Activated CD8-positive, alpha-beta memory T cell treated with anti-CD3 and anti-CD28 coated beads, Interleukin-2, amount 50 U/mL, for 1 hour (primary cell): ENCODE measurements around the gene CXorf38.
A peak's percentile ranks its signal among the peaks of the same experiment; 100 is the strongest.

Experiments used
- DNase-seq: peaks from one replicate; pipeline ENCODE4 v3.0.0-alpha.2; 2020; ENCODE audit errors: extremely low read depth

CXorf38 gene, protein sequence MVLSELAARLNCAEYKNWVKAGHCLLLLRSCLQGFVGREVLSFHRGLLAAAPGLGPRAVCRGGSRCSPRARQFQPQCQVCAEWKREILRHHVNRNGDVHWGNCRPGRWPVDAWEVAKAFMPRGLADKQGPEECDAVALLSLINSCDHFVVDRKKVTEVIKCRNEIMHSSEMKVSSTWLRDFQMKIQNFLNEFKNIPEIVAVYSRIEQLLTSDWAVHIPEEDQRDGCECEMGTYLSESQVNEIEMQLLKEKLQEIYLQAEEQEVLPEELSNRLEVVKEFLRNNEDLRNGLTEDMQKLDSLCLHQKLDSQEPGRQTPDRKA

DNA sequence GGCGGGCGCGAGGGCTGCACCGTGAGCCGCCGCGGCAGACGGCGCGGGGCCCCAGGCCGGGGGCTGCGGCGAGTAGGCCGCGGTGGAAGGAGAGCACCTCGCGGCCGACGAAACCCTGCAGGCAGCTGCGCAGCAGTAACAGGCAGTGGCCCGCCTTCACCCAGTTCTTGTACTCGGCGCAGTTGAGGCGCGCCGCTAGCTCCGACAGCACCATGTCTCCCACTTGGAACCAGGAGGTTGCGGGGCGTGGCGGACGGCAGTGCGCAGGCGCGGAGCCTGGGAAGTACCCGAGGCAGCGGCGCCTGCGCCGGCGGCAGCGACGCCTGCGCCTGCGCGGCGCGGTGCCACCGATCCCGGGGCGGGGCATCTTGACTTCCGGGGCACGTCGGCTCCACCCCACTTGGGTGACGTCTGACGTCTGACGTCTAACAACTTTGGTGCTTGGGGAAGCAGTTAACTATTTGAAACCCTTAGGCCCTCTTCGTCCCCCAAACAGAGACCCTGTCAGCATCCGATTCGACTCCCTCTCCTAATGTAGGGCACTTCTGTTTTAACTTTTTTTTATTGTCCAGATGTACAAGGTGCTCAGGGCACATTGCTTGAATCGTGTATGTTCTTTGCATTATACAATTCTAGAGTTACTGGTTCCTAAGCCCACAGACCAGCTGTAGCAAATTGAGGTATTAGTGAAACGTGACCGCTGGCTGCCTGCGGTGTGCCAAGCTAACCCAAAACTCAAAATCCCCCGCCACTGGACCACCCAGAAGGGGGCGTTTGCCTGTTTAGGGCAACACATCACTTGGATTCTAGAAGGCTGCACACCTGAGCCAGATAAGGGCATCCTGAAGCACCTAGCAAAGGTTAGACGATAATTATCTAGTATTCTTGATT is at the start of gene CXorf38:
TSS of gene CXorf38 (minus strand) at position 255 of the 891 bp plus-strand sequence. CDS start at position 214, 41 bp downstream.
- peak; percentile 79 for DNase-seq

DNA sequence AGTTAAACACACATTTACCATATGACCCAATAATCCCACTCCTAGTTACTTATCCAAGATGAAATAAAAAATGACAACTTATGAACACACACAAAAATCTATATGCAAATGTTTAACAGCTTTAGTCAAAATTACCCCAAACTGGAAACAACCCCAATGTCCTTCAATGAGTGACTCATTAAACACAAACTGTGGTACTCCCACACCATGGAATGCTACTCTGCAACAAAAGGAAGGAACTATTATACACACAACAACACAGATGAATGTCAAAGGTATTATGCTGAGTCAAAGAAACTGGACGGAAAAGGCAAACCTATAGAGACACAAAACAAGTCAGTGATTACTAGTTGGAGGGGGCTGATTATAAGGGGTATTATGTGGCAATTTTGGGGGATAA is 47.4 kb upstream of the CXorf38 start:
- DNase-seq, result no peak

DNA sequence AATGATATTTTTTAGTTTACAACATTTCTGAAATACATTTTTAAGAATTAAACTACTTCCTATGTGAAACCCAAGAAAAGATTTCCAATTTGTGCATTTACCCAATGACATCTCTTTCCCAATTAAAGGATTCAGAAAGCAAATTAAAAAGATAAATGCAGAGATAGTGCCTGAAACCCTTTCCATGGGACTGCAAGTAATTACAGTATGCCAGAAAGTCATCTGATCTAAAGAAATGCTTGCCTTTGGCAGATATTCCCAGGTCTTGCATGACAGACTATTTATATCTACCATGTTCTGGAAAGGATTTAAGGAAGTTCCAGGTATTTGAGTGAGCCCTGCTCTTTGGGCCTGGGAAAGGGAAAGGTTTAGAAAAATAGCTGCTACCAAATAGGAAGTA is 41.6 kb upstream of the CXorf38 start:
- no peak for DNase-seq

DNA sequence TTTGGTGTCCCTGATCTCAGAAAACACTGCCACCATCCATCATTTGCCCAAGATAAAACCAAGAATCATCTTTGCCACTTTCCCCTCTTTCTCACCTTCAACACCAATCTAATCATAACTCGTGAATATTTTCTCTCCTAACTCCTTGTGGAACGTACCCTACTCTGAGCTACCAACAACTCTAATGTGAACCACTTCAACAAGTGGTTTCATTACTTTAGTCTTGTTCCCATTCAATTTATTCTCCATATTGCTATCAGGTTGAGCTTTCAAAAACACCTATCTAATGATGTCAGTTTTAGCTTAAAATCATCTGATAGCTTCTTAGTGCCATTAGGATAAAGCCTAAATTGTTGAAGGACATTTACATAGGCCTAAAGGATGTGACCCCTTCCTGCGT is 39.8 kb upstream of the CXorf38 start:
- no peak for DNase-seq

DNA sequence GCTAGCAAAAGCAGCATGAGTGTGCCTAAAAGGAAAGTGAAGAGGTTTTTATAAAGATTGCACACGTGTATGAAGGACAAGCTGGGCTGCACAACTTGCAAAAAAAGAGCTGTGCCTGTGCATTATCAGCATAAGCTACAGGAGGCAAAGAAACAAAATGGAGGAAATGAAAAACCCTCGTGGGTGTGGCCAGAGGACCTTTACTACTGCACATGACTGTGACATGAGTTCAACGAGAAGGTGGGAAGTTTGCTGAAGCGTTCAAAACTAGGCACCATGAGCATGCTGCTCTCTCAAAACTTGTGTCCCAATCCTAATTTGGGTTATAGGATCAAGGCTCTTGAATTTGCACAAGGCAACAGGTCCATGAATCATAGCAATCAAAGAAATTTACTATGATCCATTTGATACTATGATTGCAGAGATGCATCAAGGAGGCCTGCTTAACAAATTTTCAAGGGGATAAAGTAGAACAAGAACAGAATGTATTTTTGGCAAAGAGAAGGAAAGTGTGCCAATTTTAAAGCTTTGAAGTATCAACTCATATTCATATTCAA is 38.1 kb upstream of the CXorf38 start:
- no peak for DNase-seq

DNA sequence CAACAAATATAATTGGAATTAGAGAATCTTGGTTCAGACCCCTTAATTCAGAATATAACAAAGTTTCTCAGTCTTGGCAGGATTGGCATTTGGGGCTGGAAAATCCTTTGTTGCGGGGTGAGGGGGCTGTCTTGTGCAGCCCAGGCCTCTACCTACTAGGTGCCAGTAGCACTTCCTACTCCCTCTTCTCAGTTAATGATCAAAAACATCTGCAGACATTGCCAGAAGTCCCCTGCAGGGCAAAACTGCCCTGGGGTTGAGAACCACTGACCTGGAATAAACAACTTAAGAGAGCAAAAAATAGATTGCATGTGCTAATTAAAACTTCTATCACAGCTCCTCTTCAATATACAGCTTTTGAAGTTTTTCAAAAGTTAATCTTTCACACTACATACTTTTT is 36.7 kb upstream of the CXorf38 start:
- no peak for DNase-seq

DNA sequence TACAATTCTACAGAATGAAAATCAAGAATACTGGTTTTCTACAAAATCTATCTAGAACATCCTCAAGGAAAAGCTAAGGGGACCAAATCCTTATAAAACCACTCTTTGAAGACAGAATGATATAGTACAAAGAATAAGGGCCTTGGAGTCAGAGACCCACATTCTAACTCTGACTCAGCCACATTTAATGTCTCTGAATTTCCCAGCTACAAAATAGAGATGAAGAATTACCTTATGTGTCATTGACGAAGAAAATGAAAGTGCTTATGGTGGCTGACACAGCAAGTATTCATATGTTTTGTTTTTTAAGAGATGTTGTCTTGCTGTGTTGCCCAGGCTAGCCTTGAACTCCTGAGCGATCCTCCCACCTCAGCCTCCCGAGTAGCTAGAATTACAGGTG is 35.9 kb upstream of the CXorf38 start:
- no peak for DNase-seq

DNA sequence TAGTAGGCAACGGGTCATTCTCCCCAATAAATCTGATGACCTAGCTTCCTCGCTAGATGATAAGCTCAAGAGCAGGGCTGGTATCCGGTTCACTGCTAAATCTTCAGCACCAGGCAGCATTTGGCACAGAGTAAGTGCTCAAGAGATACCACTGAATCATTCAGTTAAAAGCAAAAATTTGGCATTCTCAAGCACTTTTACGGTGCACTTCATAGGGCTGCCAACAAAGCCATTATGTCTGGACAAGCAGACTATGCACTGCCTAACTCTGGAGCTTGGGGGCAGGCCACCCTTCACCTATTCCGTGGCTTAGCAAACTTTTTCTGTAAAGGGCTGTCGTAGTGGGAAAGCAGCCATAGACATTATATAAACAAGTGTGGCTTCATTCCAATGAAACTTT is 23.8 kb upstream of the CXorf38 start:
- DNase-seq, result no peak

DNA sequence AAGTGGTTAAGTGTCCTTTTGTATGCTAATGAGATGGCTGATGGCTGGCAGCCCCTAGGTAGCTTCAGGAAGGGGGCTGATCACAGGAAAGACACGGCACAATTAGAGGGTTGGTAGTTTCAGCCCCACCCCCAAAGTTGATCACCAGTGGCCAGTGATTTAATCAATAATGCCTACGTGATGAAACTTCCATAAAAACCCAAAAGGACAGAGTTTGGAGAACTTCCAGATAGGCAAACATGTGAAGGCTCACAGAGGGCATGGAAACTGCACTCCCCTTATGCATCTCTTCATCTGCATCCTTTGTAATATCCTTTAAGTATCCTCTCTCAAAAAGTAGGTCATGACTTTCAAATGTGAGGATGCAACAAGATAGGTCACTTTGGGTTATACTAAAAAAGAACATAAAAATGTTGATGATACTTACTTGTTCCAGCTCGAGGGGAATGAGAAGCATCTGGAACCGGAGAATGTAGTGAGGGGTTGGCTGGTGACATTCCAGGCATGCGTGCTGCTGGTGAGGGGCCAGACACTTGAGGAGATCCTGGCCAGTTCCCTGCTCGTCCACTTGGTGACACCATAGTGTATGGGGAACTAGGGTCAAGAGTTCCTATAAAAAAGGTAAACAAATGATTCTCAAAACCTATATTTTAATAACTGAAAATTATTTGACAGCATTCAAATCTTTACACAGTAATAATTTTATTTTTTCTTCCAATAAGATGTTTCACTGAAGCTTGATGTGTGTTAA is 16.7 kb upstream of the CXorf38 start:
- no peak for DNase-seq

DNA sequence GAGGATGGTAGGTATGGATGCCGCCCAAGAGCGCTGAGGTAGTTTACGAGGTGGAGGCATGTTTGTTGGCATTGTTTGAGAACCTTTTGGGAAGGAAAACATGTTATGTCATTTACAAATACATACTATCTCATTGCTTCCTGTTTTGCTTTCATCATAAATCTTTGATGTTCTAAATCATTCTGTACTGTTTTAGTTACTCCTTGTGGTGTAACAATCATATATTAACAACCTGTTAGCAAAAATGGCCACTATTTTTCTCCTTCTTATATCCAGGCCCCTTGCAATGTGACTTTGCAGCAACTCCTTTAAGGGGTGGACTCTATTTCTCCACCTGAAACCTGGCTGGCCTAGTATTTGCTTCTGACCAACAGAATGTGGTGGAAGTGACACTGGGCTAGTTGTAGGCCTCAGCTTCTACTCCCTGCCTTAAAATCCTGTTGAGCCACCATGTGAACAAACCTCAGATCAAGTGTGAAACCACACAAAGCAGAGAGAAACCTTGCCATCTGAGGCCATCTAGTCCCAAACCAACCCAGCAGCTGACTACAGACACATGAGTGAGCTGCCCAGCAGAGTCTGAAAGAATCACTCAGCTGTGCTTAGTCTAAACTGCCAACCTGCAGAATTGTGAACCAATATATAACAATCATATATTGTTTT is 15.8 kb upstream of the CXorf38 start:
- DNase-seq, result no peak

DNA sequence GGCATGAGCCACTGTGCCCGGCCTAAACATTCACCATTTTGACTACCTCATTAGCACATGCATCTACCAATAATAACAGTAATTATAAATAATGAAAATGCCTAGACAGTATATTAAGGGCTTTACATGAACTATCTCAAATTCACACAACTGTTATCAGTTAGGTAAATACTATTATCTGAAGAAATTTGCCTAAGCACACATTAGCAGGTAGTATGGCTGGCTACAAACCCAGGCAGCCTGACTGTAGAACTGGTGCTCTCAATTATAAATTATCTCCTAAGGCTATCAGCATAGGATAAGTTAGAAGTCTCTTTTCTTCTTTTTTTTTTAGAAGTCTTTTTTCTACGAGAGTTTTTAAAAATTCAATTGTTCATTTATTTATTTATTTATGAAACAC is 14.1 kb upstream of the CXorf38 start:
- DNase-seq, result no peak

DNA sequence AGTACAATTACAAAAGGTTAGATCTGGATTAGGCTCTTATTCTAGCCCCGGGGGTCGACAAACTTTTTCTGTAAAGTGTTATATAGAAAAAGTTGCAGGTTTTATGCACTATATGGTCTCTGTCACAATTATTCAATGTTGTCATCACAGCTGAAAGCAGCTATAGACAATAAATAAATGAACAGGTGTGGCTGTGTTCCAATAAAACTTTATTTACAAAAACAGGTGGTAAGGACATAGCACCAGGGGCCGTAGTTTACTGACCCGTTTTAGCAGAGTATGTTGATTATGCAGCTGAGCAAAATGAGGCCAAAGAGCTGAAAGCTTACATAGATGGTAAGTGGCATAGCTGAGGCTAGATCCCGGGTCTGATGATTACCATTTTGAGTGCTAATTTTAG is 13.0 kb upstream of the CXorf38 start:
- DNase-seq, result no peak

DNA sequence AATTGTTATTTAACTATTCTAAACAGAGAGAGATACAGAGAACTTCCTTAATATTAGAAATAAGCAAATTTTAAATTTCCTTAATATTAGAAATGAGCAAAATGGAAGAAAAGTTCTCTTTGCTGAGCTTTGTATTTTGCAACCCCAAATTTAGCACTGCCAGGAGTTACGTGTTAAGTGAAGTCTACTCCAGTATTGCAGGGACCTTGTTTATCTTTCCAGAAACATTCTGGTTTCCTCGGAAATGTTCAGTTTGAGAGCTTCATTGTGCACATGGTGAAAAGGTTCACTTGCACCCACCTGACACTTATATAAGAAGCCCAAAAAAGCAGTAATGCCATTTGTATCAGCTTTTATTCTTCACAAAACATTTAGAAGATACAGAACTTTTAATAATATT is 6.2 kb upstream of the CXorf38 start:
- DNase-seq, result no peak

DNA sequence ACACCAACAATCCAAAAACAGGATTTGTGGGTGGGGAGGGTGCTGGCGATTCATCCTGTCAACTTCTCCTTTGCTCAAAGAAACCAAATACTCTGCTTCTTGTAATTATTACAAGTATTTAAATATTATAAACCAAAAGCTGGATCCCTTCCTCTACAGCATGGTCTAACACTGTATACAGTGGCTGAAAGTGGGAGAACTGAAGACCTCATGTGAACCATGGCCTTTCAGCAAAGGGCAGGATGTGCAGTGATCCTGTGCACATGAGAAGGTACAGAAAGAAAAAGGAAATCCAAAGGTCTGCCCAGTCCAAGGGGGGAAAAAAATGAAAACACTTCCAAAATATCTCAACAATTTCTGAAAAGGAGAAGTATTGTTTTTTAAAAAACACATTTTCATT is 5.3 kb upstream of the CXorf38 start:
- no peak for DNase-seq

DNA sequence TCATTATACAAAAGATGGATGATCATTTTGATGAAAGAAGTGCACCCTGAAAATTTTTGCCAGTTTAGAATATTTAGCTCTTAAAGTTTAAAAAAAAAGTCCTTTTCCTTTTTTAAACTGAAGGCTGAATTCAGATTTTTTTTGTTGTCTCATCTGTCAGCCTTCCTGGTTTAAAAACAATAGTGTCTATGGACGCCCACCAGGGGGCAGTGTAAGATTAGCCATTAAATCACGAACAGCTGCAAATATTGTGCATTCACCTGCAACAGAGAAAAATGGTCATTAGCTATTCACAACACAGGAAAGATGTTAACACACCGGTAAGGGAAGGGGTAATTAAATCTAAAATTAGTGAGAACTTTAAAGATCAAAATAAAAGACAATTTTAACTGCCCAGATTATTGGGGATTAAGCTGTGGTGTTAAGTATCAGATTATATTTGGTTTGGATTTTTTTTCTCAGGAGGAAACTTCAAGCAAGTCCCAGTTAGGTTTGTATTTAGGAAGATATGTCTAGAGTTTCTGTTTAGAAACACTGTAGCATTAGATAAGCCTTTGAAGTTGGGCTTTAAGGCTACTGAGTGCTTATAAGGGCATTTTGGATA is 4.4 kb upstream of the CXorf38 start:
- DNase-seq, result peak; percentile 58

DNA sequence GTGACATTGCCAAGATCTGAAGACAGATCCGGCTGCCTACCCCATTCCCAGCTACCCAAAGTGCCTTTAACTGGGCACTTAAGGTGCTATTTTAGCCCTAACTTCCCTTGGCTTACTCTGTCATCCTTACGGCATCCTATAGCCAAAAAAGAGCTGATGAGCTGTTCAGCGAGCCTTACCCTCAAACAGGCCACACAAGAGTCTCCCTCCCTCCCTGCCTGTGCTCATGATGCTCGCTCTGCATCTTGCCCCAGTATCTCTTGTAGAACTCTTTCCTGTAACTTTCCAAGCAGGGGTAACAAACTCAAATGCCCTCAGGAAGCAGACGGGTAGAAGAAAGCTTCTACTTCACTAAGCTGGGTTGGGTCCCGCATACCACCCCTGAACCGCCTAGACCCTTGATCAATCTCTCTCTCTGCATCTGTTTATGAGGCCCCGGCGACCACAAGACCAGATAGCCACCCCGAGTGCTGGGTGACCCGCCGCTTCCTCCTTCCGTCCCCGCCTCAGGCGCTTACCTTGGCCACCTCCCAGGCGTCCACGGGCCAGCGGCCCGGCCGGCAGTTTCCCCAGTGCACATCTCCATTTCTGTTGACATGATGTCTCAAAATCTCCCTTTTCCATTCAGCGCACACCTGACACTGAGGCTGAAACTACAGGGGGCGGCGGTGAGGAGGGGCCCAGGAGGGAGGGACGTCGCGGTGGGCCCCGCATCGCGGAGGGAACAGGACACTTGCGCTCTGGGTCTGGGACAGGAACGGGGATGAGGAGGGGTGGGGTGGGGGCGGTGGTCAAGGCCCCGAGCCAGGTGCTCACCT is 663 bp downstream of the CXorf38 start:
- no peak for DNase-seq

DNA sequence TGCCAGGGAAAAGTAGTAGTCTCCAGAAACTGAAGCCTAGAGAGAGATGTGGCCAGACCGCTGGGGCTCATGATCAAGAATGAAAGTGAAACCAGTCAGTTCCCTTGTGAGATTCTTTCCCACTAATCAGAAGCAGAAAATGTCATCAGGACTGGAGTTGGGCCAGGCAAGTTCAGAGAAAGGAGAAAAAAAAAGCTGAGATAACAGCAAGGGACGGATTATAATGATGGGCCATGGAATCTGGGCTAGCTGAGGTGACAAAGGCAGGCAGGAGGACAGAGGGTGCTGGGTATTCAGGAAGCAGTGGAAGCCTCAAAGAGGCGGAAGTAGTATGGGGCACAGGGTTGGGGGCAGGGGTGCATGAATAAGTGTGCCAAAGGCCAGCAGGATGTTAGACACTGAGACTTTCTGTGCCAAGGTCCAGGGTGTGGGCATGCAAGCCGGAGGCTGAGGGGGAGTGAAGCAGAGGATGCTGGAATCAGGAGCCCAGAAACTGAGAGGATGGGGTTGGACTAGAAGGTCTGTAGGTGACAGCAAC is 2.5 kb downstream of the CXorf38 start:
- no peak for DNase-seq

DNA sequence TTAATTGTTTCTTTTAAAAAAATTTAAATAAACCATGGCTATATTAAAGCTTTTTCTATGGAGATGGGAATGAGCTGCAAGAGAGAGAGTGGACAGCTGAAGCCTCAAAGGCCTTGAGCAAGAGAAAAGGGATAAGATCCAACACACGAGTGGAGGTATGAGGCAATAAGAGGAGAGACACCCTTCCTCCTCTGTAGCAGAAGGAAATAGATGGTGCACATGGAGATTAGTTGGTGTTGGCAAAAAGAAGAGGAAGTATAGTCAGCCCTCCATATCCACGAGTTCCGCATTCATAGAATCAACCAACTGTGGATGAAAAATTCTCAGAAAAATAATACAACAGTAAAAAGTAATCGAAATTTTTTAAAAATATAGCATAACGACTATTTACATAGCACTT is 3.2 kb downstream of the CXorf38 start:
- no peak for DNase-seq

DNA sequence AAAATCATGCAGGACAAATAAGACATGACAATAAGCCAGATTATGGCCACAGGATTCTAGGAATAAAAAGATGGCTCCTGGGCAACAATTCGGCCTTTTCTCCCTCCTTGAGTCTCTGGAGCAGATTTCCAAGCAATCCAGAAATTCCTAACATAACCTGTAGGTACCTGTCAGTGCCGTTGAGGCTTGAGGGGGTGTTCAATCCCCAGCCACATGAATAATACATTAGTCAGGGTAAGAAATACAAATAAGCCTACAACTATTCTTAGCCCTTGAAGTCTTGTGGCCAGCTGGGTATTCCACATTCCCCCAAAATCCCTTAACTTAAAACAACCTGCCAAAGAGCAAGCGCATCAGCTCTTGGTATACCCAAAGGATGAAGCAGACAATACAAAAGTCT is 9.7 kb downstream of the CXorf38 start:
- DNase-seq, result no peak

DNA sequence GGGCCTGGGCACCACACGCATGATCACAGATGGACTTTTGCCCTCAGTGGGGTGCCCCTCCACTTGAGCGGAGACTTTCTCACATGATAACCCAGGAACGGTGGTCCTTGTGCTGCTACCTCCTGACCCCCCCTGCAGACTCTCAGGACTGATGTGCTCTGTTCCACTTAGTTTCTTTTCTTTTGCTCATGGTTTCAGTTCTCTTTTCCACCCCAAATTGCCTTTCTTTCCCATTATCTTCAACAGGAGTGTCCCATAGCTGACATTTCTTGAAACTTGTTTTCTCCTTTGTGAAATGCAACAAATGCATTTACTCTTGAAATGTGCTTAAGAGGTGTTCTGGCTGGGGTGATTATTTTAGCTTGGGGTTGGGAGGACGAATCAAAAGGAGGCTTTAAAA is 15.2 kb downstream of the CXorf38 start:
- DNase-seq, result no peak
